GM23338 (cell line): ENCODE data around the gene GPT2. TPM values are rescaled to one million over a fixed set of nuclear protein-coding genes. Genes with fewer than 3 reads are reported as not detected.
A peak's percentile ranks its signal among the peaks of the same experiment; 100 is the strongest.

Experiments
- ATAC-seq: fragments of 200-7000 bp; cut with Tn5 transposase; 3 replicates; pipeline ENCODE4 v1.9.1; 2020
- DNase-seq: peaks from one replicate; pipeline ENCODE4 v3.0.0-alpha.2; 2015; ENCODE audit warnings: low spot score
- H2AFZ ChIP-seq: fragments of 200-600 bp; sonication (generic); 2 replicates; pipeline ENCODE4 v1.8.0; 2016; ENCODE audit warnings: antibody characterized with exemption, mild to moderate bottlenecking, moderate library complexity
- H3F3A ChIP-seq: fragments of 200-600 bp; sonication (generic); replicated peaks from 2 replicates; pipeline ENCODE4 v1.8.0; 2017; ENCODE audit warnings: antibody characterized with exemption, mixed run types, low read depth
- H3K27ac ChIP-seq: fragments of 200-600 bp; sonication (generic); 2 replicates; pipeline ENCODE4 v1.6.1; 2016; ENCODE audit warnings: low read depth
- H3K27me3 ChIP-seq: fragments of 200-600 bp; sonication (generic); 2 replicates; pipeline ENCODE4 v1.8.0; 2016; ENCODE audit warnings: mild to moderate bottlenecking, mixed run types, moderate library complexity; ENCODE audit not compliant: insufficient read depth
- H3K36me3 ChIP-seq: fragments of 200-600 bp; sonication (generic); 2 replicates; pipeline ENCODE4 v1.8.0; 2016; ENCODE audit warnings: mild to moderate bottlenecking; ENCODE audit not compliant: insufficient read depth
- H3K4me1 ChIP-seq: fragments of 200-600 bp; sonication (generic); 2 replicates; pipeline ENCODE4 v1.8.0; 2016; ENCODE audit warnings: mild to moderate bottlenecking, moderate library complexity; ENCODE audit not compliant: insufficient read depth
- H3K4me2 ChIP-seq: fragments of 200-600 bp; sonication (generic); 2 replicates; pipeline ENCODE4 v1.7.1; 2017; ENCODE audit warnings: mixed run types
- H3K4me3 ChIP-seq: fragments of 200-600 bp; sonication (generic); 2 replicates; pipeline ENCODE4 v1.6.1; 2016; ENCODE audit warnings: mixed run types
- H3K79me2 ChIP-seq: fragments of 200-600 bp; sonication (generic); replicated peaks from 2 replicates; pipeline ENCODE4 v1.8.0; 2017; ENCODE audit warnings: mild to moderate bottlenecking; ENCODE audit not compliant: insufficient read depth
- H3K9me2 ChIP-seq: fragments of 200-600 bp; sonication (generic); 2 replicates; pipeline ENCODE4 v1.8.0; 2017; ENCODE audit not compliant: insufficient read depth
- H4K20me1 ChIP-seq: fragments of 200-600 bp; sonication (generic); replicated peaks from 2 replicates; pipeline ENCODE4 v1.8.0; 2017; ENCODE audit warnings: mild to moderate bottlenecking; ENCODE audit not compliant: insufficient read depth
- H3K27ac Mint-ChIP-seq: 2 replicates; pipeline ENCODE4 v1.8.0; 2020; ENCODE audit warnings: inconsistent platforms, mild to moderate bottlenecking, moderate library complexity, mixed read lengths
- H3K27me3 Mint-ChIP-seq: 3 replicates; pipeline ENCODE4 v1.8.0; 2022; ENCODE audit warnings: low read depth, mild to moderate bottlenecking, moderate library complexity, mixed read lengths, inconsistent platforms; ENCODE audit not compliant: insufficient read depth, poor library complexity
- H3K36me3 Mint-ChIP-seq: 3 replicates; pipeline ENCODE4 v1.8.0; 2021; ENCODE audit warnings: low read depth, mild to moderate bottlenecking, inconsistent platforms, moderate library complexity, mixed read lengths
- H3K4me1 Mint-ChIP-seq: 3 replicates; pipeline ENCODE4 v1.8.0; 2020; ENCODE audit warnings: mild to moderate bottlenecking, inconsistent platforms, mixed read lengths
- H3K4me3 Mint-ChIP-seq: 3 replicates; pipeline ENCODE4 v1.8.0; 2021; ENCODE audit warnings: moderate library complexity, mild to moderate bottlenecking, inconsistent platforms, mixed read lengths
- H3K9me3 Mint-ChIP-seq: 3 replicates; pipeline ENCODE4 v1.8.0; 2020; ENCODE audit warnings: moderate library complexity, mild to moderate bottlenecking, inconsistent platforms, mixed read lengths
- CTCF ChIP-seq, 2 experiments: fragments of 200-600 bp in 1 of 2; sonication (generic) in 1 of 2; conservative IDR thresholded peaks; 2 replicates each; pipeline versions ENCODE4 v1.5.1 to v1.6.1; 2016 to 2017; ENCODE audit warnings: antibody characterized with exemption in 2 of 2, low read depth in 2 of 2, mild to moderate bottlenecking in 2 of 2, moderate library complexity in 1 of 2
- ETS1 ChIP-seq: IDR thresholded peaks from 2 replicates; pipeline ENCODE4 v1.6.1; 2016; ENCODE audit warnings: antibody characterized with exemption
- NANOG ChIP-seq: IDR thresholded peaks from 2 replicates; pipeline ENCODE4 v1.6.1; 2016; ENCODE audit warnings: antibody characterized with exemption, borderline replicate concordance
- REST ChIP-seq: IDR thresholded peaks from one replicate; pipeline ENCODE4 v1.6.1; 2018; ENCODE audit warnings: antibody characterized with exemption; ENCODE audit not compliant: unreplicated experiment
- ZNF114 ChIP-seq: fragments of 250-450 bp; sonication (Bioruptor Pico); IDR thresholded peaks from 2 replicates; pipeline ENCODE4 v1.5.0; 2020; ENCODE audit warnings: mild to moderate bottlenecking, moderate library complexity
- polyA plus RNA-seq: library from polyadenylated mRNA; unstranded; fragments of >200 nt; fragmentation: Nextera tagmentation; extraction: Ambion mirVana; gene quantifications from 2 replicates; pipeline ENCODE4 v1.2.1, GENCODE V29; 2016
- total RNA-seq: library from RNA; depleted of rRNA; stranded (reverse); fragments of >200 nt; shearing (Covaris generic); gene quantifications from 2 replicates; pipeline ENCODE4 v1.2.3, GENCODE V29; 2014

Gene GPT2
- total and polyA plus RNA-seq, 2 experiments from 2014 or later: 48.5 to 81.0 TPM

GRCh38 chr16:46857368-46857945 is 26.7 kb upstream of the GPT2 start:
- DNase-seq: peak; percentile 59
- ATAC-seq: peak; percentile 34; the same call in 2 of the 3 replicates
- no peak overlapping the region for H3K27ac Mint-ChIP-seq

GRCh38 chr16:46858151-46858550 is 26.0 kb upstream of the GPT2 start:
- no peak overlapping the region for H3K27ac ChIP-seq
- no peaks in the 10 kb centered on the region for H3K4me1 ChIP-seq
- no peaks in the 10 kb centered on the region for H3K36me3 ChIP-seq
- peaks cover 9% of the 10 kb centered on the region; the same call in 1 of the 3 replicates for H3K9me3 Mint-ChIP-seq
- no peaks in the 10 kb centered on the region for H3K27me3 ChIP-seq
- H3F3A ChIP-seq: no peaks in the 10 kb centered on the region
- no peak overlapping the region for H3K27ac Mint-ChIP-seq
- DNase-seq (no peak), ATAC-seq (no peak)
- no peak overlapping the region for H3K4me2 ChIP-seq
- no peak overlapping the region for H3K4me3 ChIP-seq
- no peak overlapping the region for H3K4me3 Mint-ChIP-seq
- peaks cover 3% of the 10 kb centered on the region for H3K27me3 Mint-ChIP-seq
- no peaks in the 10 kb centered on the region for H4K20me1 ChIP-seq
- H3K36me3 Mint-ChIP-seq: no peaks in the 10 kb centered on the region
- H2AFZ ChIP-seq: no peak overlapping the region
- H3K4me1 Mint-ChIP-seq: peaks cover 13% of the 10 kb centered on the region
- no peaks in the 10 kb centered on the region for H3K79me2 ChIP-seq
- no peaks in the 10 kb centered on the region for H3K9me2 ChIP-seq
- TF ChIP-seq REST (no peak), ZNF114 (CRISPR knock-in tag) (no peak), ETS1 (no peak), CTCF (conservative IDR thresholded peaks at IDR 0.05; ENCODE audit: low read depth in 2 of 2) (no peak), NANOG (no peak)

More at GRCh38 chr16:46857368-46857945, 26.7 kb upstream of the GPT2 start:
- Histone ChIP-seq H3K79me2 (no peaks in the 10 kb centered on the region), H3K4me1 (no peaks in the 10 kb centered on the region), H3K36me3 (no peaks in the 10 kb centered on the region), H3K9me2 (no peaks in the 10 kb centered on the region), H2AFZ (no peak overlapping the region), H3K4me2 (no peak overlapping the region), H3K4me3 (no peak overlapping the region), H3K27me3 (no peaks in the 10 kb centered on the region), H3K27ac (no peak overlapping the region), H3F3A (no peaks in the 10 kb centered on the region), H4K20me1 (no peaks in the 10 kb centered on the region)
- TF ChIP-seq CTCF (conservative IDR thresholded peaks at IDR 0.05; ENCODE audit: low read depth in 2 of 2) (peak; percentile 38 to 55), NANOG (no peak)
- Mint-ChIP-seq H3K4me1 (peaks cover 18% of the 10 kb centered on the region), H3K36me3 (no peaks in the 10 kb centered on the region), H3K4me3 (no peak overlapping the region), H3K9me3 (0 out of 3 replicates have a peak, but pooled peaks cover 5% of the 10 kb centered on the region), H3K27me3 (peaks cover 3% of the 10 kb centered on the region)
